HG03469 (cell line): Measurements from ENCODE around the gene OLIG2.

Experiments used
- ATAC-seq: cut with Tn5 transposase; IDR thresholded peaks from one replicate; pipeline ENCODE4 v1.9.1; 2021; ENCODE audit warnings: mild to moderate bottlenecking, moderate library complexity, moderate number of reproducible peaks; ENCODE audit not compliant: unreplicated experiment

OLIG2 gene

DNA sequence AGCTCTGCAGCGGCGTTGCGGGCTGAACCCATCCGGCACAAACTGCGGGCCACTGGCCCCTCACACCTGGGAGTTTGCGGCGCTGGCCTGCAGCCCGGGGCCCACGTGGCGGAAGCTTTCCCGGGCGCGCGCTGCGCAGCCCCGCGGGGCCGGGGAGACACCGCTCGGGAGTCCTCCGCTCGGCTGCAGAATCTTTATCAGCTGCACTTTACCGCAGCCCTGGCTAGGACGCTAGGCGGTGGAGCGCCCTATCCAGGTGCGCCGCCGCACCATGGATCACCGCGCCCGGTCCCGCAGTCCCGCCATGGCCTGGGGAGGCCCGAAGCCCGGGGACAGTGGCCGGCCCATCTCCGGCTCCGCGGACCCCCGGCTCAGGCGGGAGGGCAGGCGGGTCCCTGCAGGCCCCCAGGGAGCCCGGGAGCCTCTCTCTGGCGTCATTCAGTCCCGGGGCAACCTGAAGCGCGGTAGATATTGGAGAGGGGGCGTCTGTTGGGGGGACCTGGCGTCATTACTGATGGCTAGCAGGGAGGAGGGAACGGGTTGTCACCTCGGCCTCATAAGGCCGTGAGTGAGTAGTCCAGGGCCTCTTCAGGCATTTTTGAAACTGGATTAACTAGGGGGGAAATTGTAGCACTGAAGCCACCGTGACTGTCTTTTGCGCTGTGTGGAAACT lies 5.7 kb upstream of the OLIG2 start:
- ATAC-seq = no peak

DNA sequence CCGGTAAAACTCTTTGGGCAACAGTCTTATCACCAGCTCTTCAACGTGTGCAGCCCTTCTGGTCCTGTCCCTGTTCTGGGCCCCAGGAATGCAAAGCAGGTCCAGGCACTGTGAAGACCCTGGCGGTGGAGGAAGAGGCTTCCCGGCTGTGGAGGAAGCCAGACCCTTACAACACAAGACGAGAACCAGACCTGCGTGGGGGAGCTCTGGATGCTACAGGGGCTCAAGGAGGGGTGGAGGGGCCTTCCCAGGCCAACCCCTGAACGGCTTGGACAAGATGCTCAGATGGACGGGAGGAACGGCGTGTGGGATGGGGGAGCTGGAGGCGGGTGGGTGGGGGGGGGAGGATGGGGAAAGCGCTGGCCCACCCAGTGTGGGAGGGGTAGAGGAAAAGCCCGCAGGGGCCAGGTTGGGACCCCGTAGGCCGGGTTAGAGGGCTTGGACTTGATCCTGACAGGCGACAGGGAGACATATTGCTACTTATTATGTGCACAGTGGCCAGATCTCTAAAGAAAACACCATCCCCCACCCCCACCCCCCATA lies 5.1 kb upstream of the OLIG2 start:
- ATAC-seq = no peak

- no peak for ATAC-seq
Measured at GRCh38 chr21:33021150-33021549, 4.6 kb upstream of the OLIG2 start.

- ATAC-seq = no peak
Measured at GRCh38 chr21:33021667-33022066, 4.1 kb upstream of the OLIG2 start.

- ATAC-seq = no peak
Measured at GRCh38 chr21:33022489-33022827, 3.3 kb upstream of the OLIG2 start.

GRCh38 chr21:33022828-33023573 lies 2.7 kb upstream of the OLIG2 start:
- no peak for ATAC-seq

DNA sequence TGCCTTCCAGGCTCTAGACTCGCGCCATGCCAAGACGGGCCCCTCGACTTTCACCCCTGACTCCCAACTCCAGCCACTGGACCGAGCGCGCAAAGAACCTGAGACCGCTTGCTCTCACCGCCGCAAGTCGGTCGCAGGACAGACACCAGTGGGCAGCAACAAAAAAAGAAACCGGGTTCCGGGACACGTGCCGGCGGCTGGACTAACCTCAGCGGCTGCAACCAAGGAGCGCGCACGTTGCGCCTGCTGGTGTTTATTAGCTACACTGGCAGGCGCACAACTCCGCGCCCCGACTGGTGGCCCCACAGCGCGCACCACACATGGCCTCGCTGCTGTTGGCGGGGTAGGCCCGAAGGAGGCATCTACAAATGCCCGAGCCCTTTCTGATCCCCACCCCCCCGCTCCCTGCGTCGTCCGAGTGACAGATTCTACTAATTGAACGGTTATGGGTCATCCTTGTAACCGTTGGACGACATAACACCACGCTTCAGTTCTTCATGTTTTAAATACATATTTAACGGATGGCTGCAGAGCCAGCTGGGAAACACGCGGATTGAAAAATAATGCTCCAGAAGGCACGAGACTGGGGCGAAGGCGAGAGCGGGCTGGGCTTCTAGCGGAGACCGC lies 2.0 kb upstream of the OLIG2 start:
- ATAC-seq = no peak

DNA sequence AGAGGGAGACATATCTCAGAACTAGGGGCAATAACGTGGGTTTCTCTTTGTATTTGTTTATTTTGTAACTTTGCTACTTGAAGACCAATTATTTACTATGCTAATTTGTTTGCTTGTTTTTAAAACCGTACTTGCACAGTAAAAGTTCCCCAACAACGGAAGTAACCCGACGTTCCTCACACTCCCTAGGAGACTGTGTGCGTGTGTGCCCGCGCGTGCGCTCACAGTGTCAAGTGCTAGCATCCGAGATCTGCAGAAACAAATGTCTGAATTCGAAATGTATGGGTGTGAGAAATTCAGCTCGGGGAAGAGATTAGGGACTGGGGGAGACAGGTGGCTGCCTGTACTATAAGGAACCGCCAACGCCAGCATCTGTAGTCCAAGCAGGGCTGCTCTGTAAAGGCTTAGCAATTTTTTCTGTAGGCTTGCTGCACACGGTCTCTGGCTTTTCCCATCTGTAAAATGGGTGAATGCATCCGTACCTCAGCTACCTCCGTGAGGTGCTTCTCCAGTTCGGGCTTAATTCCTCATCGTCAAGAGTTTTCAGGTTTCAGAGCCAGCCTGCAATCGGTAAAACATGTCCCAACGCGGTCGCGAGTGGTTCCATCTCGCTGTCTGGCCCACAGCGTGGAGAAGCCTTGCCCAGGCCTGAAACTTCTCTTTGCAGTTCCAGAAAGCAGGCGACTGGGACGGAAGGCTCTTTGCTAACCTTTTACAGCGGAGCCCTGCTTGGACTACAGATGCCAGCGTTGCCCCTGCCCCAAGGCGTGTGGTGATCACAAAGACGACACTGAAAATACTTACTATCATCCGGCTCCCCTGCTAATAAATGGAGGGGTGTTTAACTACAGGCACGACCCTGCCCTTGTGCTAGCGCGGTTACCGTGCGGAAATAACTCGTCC lies 1.3 kb upstream of the OLIG2 start:
- no peak for ATAC-seq

DNA sequence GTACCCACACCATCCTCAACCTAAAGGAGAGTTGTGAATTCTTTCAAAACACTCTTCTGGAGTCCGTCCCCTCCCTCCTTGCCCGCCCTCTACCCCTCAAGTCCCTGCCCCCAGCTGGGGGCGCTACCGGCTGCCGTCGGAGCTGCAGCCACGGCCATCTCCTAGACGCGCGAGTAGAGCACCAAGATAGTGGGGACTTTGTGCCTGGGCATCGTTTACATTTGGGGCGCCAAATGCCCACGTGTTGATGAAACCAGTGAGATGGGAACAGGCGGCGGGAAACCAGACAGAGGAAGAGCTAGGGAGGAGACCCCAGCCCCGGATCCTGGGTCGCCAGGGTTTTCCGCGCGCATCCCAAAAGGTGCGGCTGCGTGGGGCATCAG lies 638 bp upstream of the OLIG2 start:
- no peak for ATAC-seq

DNA sequence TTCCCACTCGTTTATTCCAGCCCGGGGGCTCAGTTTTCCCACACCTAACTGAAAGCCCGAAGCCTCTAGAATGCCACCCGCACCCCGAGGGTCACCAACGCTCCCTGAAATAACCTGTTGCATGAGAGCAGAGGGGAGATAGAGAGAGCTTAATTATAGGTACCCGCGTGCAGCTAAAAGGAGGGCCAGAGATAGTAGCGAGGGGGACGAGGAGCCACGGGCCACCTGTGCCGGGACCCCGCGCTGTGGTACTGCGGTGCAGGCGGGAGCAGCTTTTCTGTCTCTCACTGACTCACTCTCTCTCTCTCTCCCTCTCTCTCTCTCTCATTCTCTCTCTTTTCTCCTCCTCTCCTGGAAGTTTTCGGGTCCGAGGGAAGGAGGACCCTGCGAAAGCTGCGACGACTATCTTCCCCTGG lies 716 bp downstream of the OLIG2 start:
- no peak for ATAC-seq

GRCh38 chr21:33026878-33027400 lies 1.2 kb downstream of the OLIG2 start:
- ATAC-seq = no peak

GRCh38 chr21:33027401-33028286 lies 1.9 kb downstream of the OLIG2 start:
- no peak for ATAC-seq

GRCh38 chr21:33028287-33028670 lies 2.5 kb downstream of the OLIG2 start:
- no peak for ATAC-seq

DNA sequence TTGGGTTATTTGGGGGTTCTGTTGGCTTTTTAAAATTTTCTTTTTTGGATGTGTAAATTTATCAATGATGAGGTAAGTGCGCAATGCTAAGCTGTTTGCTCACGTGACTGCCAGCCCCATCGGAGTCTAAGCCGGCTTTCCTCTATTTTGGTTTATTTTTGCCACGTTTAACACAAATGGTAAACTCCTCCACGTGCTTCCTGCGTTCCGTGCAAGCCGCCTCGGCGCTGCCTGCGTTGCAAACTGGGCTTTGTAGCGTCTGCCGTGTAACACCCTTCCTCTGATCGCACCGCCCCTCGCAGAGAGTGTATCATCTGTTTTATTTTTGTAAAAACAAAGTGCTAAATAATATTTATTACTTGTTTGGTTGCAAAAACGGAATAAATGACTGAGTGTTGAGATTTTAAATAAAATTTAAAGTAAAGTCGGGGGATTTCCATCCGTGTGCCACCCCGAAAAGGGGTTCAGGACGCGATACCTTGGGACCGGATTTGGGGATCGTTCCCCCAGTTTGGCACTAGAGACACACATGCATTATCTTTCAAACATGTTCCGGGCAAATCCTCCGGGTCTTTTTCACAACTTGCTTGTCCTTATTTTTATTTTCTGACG lies 3.1 kb downstream of the OLIG2 start:
- ATAC-seq = no peak

DNA sequence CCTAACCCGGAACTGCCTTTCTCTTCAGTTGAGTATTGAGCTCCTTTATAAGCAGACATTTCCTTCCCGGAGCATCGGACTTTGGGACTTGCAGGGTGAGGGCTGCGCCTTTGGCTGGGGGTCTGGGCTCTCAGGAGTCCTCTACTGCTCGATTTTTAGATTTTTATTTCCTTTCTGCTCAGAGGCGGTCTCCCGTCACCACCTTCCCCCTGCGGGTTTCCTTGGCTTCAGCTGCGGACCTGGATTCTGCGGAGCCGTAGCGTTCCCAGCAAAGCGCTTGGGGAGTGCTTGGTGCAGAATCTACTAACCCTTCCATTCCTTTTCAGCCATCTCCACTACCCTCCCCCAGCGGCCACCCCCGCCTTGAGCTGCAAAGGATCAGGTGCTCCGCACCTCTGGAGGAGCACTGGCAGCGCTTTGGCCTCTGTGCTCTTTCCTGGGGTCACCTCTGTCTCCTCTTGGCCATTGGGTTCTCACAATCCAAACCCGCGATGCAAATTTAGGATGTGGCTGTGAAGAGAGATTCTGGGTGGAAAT lies 3.7 kb downstream of the OLIG2 start:
- ATAC-seq = no peak

DNA sequence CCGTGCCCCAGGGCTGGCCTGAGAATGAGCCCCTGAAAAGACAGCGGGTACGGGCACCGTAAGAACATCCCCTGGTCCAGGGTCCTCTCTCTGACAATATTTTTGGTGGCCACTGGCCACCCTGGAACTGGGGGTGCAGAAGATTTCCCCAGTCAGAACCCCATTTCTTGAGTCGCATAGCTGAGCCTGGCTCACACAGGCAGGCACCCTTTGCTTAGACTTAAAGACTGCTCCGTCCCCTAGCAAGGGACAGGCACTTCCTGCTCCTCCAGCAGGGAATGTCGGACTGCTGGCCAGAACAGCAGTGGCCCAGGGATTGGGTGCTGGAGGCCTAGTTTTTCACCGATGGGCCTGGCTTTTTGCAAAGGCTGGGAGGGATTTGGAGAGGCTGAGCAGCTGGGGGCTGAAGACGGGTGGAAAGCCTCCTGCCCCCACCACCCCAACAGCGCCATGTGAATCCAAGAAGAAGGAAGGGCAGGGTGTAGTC lies 4.3 kb downstream of the OLIG2 start:
- ATAC-seq = no peak

DNA sequence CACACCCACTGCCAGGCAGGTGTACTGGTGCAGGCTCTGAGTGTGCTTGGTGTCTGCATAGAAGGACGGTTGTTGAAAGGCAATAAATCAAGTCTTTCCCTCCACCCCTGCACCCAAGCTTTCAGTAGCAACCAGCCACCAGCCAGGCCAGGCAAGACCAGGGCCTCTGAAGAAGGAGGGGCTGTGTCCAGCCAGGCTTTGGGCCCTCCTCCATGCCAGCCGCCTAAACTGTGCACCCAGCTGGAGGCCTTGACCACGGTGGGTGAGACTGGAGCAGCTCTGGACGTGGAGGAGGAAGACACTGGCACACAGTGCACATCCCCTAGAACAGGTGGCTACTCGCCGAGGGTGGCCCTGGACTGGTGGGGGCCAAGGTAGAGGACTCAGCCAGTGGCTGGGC lies 4.9 kb downstream of the OLIG2 start:
- no peak for ATAC-seq

DNA sequence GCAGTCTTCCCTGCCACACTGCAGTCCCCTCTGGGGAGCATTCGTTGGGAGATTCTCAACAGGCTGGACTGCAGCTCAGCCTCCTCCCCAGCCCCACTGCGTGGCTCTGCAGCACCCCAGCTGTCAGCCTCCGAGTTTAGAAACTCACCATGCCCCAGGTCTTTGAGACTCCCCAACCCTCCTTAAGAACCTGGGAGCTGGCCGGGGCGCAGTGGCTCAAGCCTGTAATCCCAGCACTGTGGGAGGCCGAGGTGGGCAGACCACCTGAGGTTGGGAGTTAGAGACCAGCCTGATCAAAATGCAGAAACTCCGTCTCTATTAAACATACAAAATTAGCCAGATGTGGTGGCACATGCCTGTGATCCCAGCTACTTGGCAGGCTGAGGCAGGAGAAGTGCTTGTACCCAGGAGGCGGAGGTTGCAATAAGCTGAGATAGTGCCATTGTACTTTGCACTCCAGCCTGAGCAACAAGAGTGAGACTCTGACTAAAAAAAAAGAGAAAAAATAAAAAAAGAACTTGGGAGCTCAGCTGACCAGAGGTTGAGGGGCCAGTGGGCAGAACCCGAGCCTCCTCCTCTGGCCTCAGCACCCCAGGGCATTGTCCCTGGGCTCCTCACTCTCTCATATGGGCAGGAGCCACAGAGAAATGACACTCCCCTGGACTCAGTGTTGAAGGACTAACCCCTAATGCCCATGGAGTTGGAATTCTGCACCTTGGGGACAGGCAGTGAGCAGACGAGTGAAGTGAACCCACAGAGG lies 5.6 kb downstream of the OLIG2 start:
- no peak for ATAC-seq
